ENCODE data around the gene BARX2.

Gene BARX2

GRCh38 chr11:129396454-129396853 lies 20.8 kb downstream of the BARX2 start:
- no peak for DNase-seq (ENCODE audit: low spot score)

- no peak for DNase-seq (ENCODE audit: low spot score)
Observed at GRCh38 chr11:129402206-129403171, 26.8 kb downstream of the BARX2 start.

GRCh38 chr11:129404731-129405130 lies 29.1 kb downstream of the BARX2 start:
- no peak for DNase-seq (ENCODE audit: low spot score)

- no peak for DNase-seq (ENCODE audit: low spot score)
Observed at GRCh38 chr11:129408865-129409444, 33.3 kb downstream of the BARX2 start.

- DNase-seq (ENCODE audit: low spot score): no peak
Observed at GRCh38 chr11:129410395-129410960, 34.8 kb downstream of the BARX2 start.

- DNase-seq (ENCODE audit: low spot score): no peak
Observed at GRCh38 chr11:129412494-129412893, 36.8 kb downstream of the BARX2 start.

GRCh38 chr11:129414144-129414872 lies 38.7 kb downstream of the BARX2 start:
- DNase-seq (ENCODE audit: low spot score): no peak

- DNase-seq (ENCODE audit: low spot score): no peak
Observed at GRCh38 chr11:129416080-129416820, 40.6 kb downstream of the BARX2 start.

GRCh38 chr11:129417458-129417857 lies 41.8 kb downstream of the BARX2 start:
- DNase-seq (ENCODE audit: low spot score): no peak

- no peak for DNase-seq (ENCODE audit: low spot score)
Observed at GRCh38 chr11:129418039-129418438, 42.4 kb downstream of the BARX2 start.

- no peak for DNase-seq (ENCODE audit: low spot score)
Observed at GRCh38 chr11:129419386-129419785, 43.7 kb downstream of the BARX2 start.

GRCh38 chr11:129423426-129423825 lies 47.8 kb downstream of the BARX2 start:
- DNase-seq (ENCODE audit: low spot score): no peak

- no peak for DNase-seq (ENCODE audit: low spot score)
Observed at GRCh38 chr11:129425214-129425613, 49.6 kb downstream of the BARX2 start.

- DNase-seq (ENCODE audit: low spot score): no peak
Observed at GRCh38 chr11:129426038-129426437, 50.4 kb downstream of the BARX2 start.

- no peak for DNase-seq (ENCODE audit: low spot score)
Observed at GRCh38 chr11:129426776-129427175, 51.1 kb downstream of the BARX2 start.

GRCh38 chr11:129427376-129427775 lies 51.7 kb downstream of the BARX2 start:
- DNase-seq (ENCODE audit: low spot score): no peak

GRCh38 chr11:129427816-129428406 lies 52.3 kb downstream of the BARX2 start:
- DNase-seq (ENCODE audit: low spot score): no peak

GRCh38 chr11:129428557-129428956 lies 52.9 kb downstream of the BARX2 start:
- DNase-seq (ENCODE audit: low spot score): no peak

GRCh38 chr11:129434641-129435498 lies 59.2 kb downstream of the BARX2 start:
- no peak for DNase-seq (ENCODE audit: low spot score)

Data from SK-N-DZ (cell line).